Epithelial cell of esophagus (primary cell): Measurements from ENCODE around the gene MAMDC4.
"Not testable (repeated sequence)": the region's sequence is repeated elsewhere in the genome, so short reads cannot be mapped to it uniquely, and the experiment has no call there.

Experiments
- DNase-seq: peaks from one replicate; pipeline ENCODE4 v3.0.0; 2010; ENCODE audit warnings: low read depth
- H3K4me3 ChIP-seq: 2 replicates; pipeline ENCODE4 v1.5.1; 2011; ENCODE audit warnings: mild to moderate bottlenecking, low read length, control low read depth
- CTCF ChIP-seq: IDR thresholded peaks from 2 replicates; pipeline ENCODE4 v1.5.1; 2011; ENCODE audit warnings: low read depth, mild to moderate bottlenecking, low read length, control low read depth, inconsistent platforms; ENCODE audit not compliant: insufficient read depth; ENCODE audit errors: missing control alignments

The MAMDC4 gene

GRCh38 chr9:136837146-136837855 is 14.8 kb upstream of the MAMDC4 start:
- no peak for TF ChIP-seq CTCF
- no peak for DNase-seq
- H3K4me3 ChIP-seq: no peak overlapping the region

- not testable (repeated sequence) for H3K4me3 ChIP-seq, DNase-seq
Observed at GRCh38 chr9:136837856-136838277, 14.3 kb upstream of the MAMDC4 start.

GRCh38 chr9:136838314-136839228 is 13.6 kb upstream of the MAMDC4 start:
- DNase-seq: no peak
- TF ChIP-seq CTCF: no peak

GRCh38 chr9:136839229-136840139 is 12.7 kb upstream of the MAMDC4 start:
- no peak overlapping the region for H3K4me3 ChIP-seq
- no peak for TF ChIP-seq CTCF
- DNase-seq: no peak

More at GRCh38 chr9:136838314-136839228, 13.6 kb upstream of the MAMDC4 start:
- no peak overlapping the region for H3K4me3 ChIP-seq

- no peak for TF ChIP-seq CTCF
- DNase-seq: no peak
- H3K4me3 ChIP-seq: no peak overlapping the region
Observed at GRCh38 chr9:136840140-136840876, 11.8 kb upstream of the MAMDC4 start.

- peak; percentile 34 for DNase-seq
- H3K4me3 ChIP-seq: no peak overlapping the region
- no peak for TF ChIP-seq CTCF
Observed at GRCh38 chr9:136840877-136841645, 11.1 kb upstream of the MAMDC4 start.

GRCh38 chr9:136841646-136842379 is 10.3 kb upstream of the MAMDC4 start:
- H3K4me3 ChIP-seq, DNase-seq: not testable (repeated sequence)
